Activated T-cell treated with anti-CD3 and anti-CD28 coated beads for 24 hours (primary cell): ENCODE results near the gene RBM23.
"Not testable (repeated sequence)": the region's sequence is repeated elsewhere in the genome, so short reads cannot be mapped to it uniquely, and the experiment has no call there.

Experiments
- DNase-seq: peaks from one replicate; pipeline ENCODE4 v3.0.0-alpha.2; 2020; ENCODE audit warnings: low read depth

Gene RBM23

GRCh38 chr14:22918804-22919600, at the start of gene RBM23:
TSS of gene RBM23 (minus strand) at chr14:22919149.
- peak; percentile 100 for DNase-seq

- no peak for DNase-seq
Observed at GRCh38 chr14:22966783-22967269, 47.9 kb upstream of the RBM23 start.

GRCh38 chr14:22965916-22966782, 47.2 kb upstream of the RBM23 start:
- DNase-seq = not testable (repeated sequence)

GRCh38 chr14:22962061-22962676, 43.2 kb upstream of the RBM23 start:
- no peak for DNase-seq

GRCh38 chr14:22955702-22956569, 37.0 kb upstream of the RBM23 start:
- no peak for DNase-seq

- DNase-seq = no peak
Observed at GRCh38 chr14:22952418-22952817, 33.5 kb upstream of the RBM23 start.

GRCh38 chr14:22951795-22952194, 32.8 kb upstream of the RBM23 start:
- DNase-seq = not testable (repeated sequence)

GRCh38 chr14:22945642-22946041, 26.7 kb upstream of the RBM23 start:
- no peak for DNase-seq

- no peak for DNase-seq
Observed at GRCh38 chr14:22939684-22940083, 20.7 kb upstream of the RBM23 start.

- DNase-seq = no peak
Observed at GRCh38 chr14:22935156-22935555, 16.2 kb upstream of the RBM23 start.

GRCh38 chr14:22932146-22932545, 13.2 kb upstream of the RBM23 start:
- DNase-seq = no peak

- DNase-seq = no peak
Observed at GRCh38 chr14:22929961-22930364, 11.0 kb upstream of the RBM23 start.

GRCh38 chr14:22929104-22929960, 10.4 kb upstream of the RBM23 start, which contains the start of gene PRMT5:
TSS of gene PRMT5 (minus strand) at chr14:22929376. CDS start at chr14:22929361, 15 bp downstream.
- DNase-seq = peak; percentile 98

GRCh38 chr14:22928237-22929103, 9.5 kb upstream of the RBM23 start:
- DNase-seq = no peak

GRCh38 chr14:22926316-22926715, 7.4 kb upstream of the RBM23 start:
- DNase-seq = no peak

- DNase-seq = no peak
Observed at GRCh38 chr14:22925513-22925912, 6.6 kb upstream of the RBM23 start.

GRCh38 chr14:22923746-22924145, 4.8 kb upstream of the RBM23 start:
- DNase-seq = no peak

- DNase-seq = no peak
Observed at GRCh38 chr14:22922294-22922693, 3.3 kb upstream of the RBM23 start.

GRCh38 chr14:22920697-22921096, 1.7 kb upstream of the RBM23 start:
- no peak for DNase-seq

GRCh38 chr14:22919601-22919921, 612 bp upstream of the RBM23 start:
- DNase-seq = no peak
